HL-60 (cell line): ENCODE measurements around the gene PGM1.

Experiments used
- DNase-seq, 2 experiments: peaks; one replicate each; pipeline ENCODE4 v3.0.0-alpha.2; 2010 to 2020; ENCODE audit warnings: low read depth in 1 of 2, low spot score in 1 of 2
- H3K27ac ChIP-seq: fragments of 250-450 bp; sonication (Bioruptor Pico); replicated peaks from 2 replicates; pipeline ENCODE4 v1.5.1; 2020; ENCODE audit warnings: mild to moderate bottlenecking, moderate library complexity
- H3K27me3 ChIP-seq: fragments of 250-450 bp; sonication (Bioruptor Pico); 2 replicates; pipeline ENCODE4 v1.5.1; 2021; ENCODE audit warnings: mild to moderate bottlenecking, moderate library complexity; ENCODE audit not compliant: insufficient read depth, poor library complexity, severe bottlenecking
- H3K4me3 ChIP-seq: replicated peaks from 2 replicates; pipeline ENCODE4 v1.5.1; 2011; ENCODE audit warnings: mild to moderate bottlenecking, control low read depth, low read length; ENCODE audit not compliant: insufficient read depth
- GABPA ChIP-seq: IDR thresholded peaks from 2 replicates; pipeline ENCODE4 v1.6.1; 2012; ENCODE audit warnings: low read depth
- POLR2AphosphoS5 ChIP-seq: IDR thresholded peaks from 2 replicates; pipeline ENCODE4 v1.6.1; 2012; ENCODE audit warnings: low read depth
- REST ChIP-seq: IDR thresholded peaks from 2 replicates; pipeline ENCODE4 v1.6.1; 2012; ENCODE audit warnings: low read depth; ENCODE audit not compliant: insufficient replicate concordance
- SPI1 ChIP-seq: IDR thresholded peaks from 2 replicates; pipeline ENCODE4 v1.6.1; 2012; ENCODE audit warnings: low read depth, mild to moderate bottlenecking, borderline replicate concordance
- TF ChIP-seq, protein P1 (sequence below): IDR thresholded peaks from one replicate; pipeline ENCODE4 v1.5.1; 2011; ENCODE audit warnings: low read length, control low read depth, inconsistent platforms; ENCODE audit not compliant: insufficient read depth

PGM1 gene

GRCh38 chr1:63642901-63643300, 49.7 kb downstream of the PGM1 start:
- H3K27me3 ChIP-seq: no peaks in the 10 kb centered on the region
- TF ChIP-seq POLR2AphosphoS5: no peak
- TF ChIP-seq, protein P1, sequence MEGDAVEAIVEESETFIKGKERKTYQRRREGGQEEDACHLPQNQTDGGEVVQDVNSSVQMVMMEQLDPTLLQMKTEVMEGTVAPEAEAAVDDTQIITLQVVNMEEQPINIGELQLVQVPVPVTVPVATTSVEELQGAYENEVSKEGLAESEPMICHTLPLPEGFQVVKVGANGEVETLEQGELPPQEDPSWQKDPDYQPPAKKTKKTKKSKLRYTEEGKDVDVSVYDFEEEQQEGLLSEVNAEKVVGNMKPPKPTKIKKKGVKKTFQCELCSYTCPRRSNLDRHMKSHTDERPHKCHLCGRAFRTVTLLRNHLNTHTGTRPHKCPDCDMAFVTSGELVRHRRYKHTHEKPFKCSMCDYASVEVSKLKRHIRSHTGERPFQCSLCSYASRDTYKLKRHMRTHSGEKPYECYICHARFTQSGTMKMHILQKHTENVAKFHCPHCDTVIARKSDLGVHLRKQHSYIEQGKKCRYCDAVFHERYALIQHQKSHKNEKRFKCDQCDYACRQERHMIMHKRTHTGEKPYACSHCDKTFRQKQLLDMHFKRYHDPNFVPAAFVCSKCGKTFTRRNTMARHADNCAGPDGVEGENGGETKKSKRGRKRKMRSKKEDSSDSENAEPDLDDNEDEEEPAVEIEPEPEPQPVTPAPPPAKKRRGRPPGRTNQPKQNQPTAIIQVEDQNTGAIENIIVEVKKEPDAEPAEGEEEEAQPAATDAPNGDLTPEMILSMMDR: no peak
- TF ChIP-seq SPI1: no peak
- no peak for TF ChIP-seq REST
- TF ChIP-seq GABPA: no peak
- no peak overlapping the region for H3K4me3 ChIP-seq
- DNase-seq: no peak
- H3K27ac ChIP-seq: no peak overlapping the region

- no peak overlapping the region for H3K27ac ChIP-seq
- H3K4me3 ChIP-seq: no peak overlapping the region
- TF ChIP-seq, protein P1: no peak
- TF ChIP-seq SPI1 (no peak), GABPA (no peak), REST (no peak), POLR2AphosphoS5 (no peak)
- no peaks in the 10 kb centered on the region for H3K27me3 ChIP-seq
- DNase-seq: no peak
Measured at GRCh38 chr1:63643517-63643916, 50.3 kb downstream of the PGM1 start.

GRCh38 chr1:63643926-63644325, 50.7 kb downstream of the PGM1 start:
- Histone ChIP-seq H3K4me3 (no peak overlapping the region), H3K27ac (no peak overlapping the region), H3K27me3 (no peaks in the 10 kb centered on the region)
- TF ChIP-seq GABPA (no peak), POLR2AphosphoS5 (no peak), SPI1 (no peak), REST (no peak)
- TF ChIP-seq, protein P1: no peak
- DNase-seq: no peak
